PC-9 (cell line): ENCODE results near the gene PDZD7. TPM values are rescaled to one million over a fixed set of nuclear protein-coding genes. Genes with fewer than 3 reads are reported as not detected.

Source experiments
- BruUV-seq: library from RNA; stranded (reverse); fragments of 400-500 nt; replicated peaks from 2 replicates; lab custom pipeline; 2021; lab: Mats Ljungman, UMichigan
- CTCF ChIA-PET: fragments of 300-600 bp; sonication (Branson Sonifier 250); formaldehyde crosslinking; loops from one replicate; lab custom pipeline; 2022; ENCODE audit warnings: antibody characterized with exemption; lab: Charles Lee
- POLR2A ChIA-PET: fragments of 300-600 bp; sonication (Branson Sonifier 250); formaldehyde crosslinking; loops from one replicate; lab custom pipeline; 2022; ENCODE audit warnings: antibody characterized with exemption; ENCODE audit not compliant: unreplicated experiment; lab: Charles Lee
- DNase-seq, 2 experiments: peaks; one replicate each; pipeline versions ENCODE4 v3.0.0 to v3.0.0-alpha.2; 2015 to 2022; ENCODE audit warnings: mixed read lengths in 1 of 2
- H2AFZ ChIP-seq: fragments of 200-600 bp; sonication (generic); 2 replicates; pipeline ENCODE4 v1.8.1; 2017; ENCODE audit warnings: antibody characterized with exemption
- H3F3A ChIP-seq: fragments of 200-600 bp; sonication (generic); 2 replicates; pipeline ENCODE4 v1.8.1; 2017; ENCODE audit warnings: antibody characterized with exemption, mild to moderate bottlenecking, low read depth; ENCODE audit not compliant: insufficient read depth
- H3K27ac ChIP-seq: fragments of 200-600 bp; sonication (generic); 2 replicates; pipeline ENCODE4 v1.6.1; 2016; ENCODE audit warnings: mixed run types
- H3K27me3 ChIP-seq: fragments of 200-600 bp; sonication (generic); 2 replicates; pipeline ENCODE4 v1.6.1; 2016; ENCODE audit warnings: low read depth, mixed run types; ENCODE audit not compliant: insufficient read depth
- H3K36me3 ChIP-seq: fragments of 200-600 bp; sonication (generic); 2 replicates; pipeline ENCODE4 v1.6.1; 2016; ENCODE audit warnings: low read depth, mixed run types
- H3K4me1 ChIP-seq: fragments of 200-600 bp; sonication (generic); replicated peaks from 2 replicates; pipeline ENCODE4 v1.6.1; 2016; ENCODE audit warnings: mixed run types; ENCODE audit not compliant: insufficient read depth
- H3K4me2 ChIP-seq: fragments of 200-600 bp; sonication (generic); 2 replicates; pipeline ENCODE4 v1.6.1; 2017; ENCODE audit warnings: mixed run types
- H3K4me3 ChIP-seq: fragments of 200-600 bp; sonication (generic); 2 replicates; pipeline ENCODE4 v1.6.1; 2016; ENCODE audit warnings: mixed run types
- H3K79me2 ChIP-seq: fragments of 200-600 bp; sonication (generic); 2 replicates; pipeline ENCODE4 v1.6.1; 2017; ENCODE audit warnings: low read depth, mixed run types
- H3K9me2 ChIP-seq: fragments of 200-600 bp; sonication (generic); 2 replicates; pipeline ENCODE4 v1.8.1; 2017; ENCODE audit warnings: mild to moderate bottlenecking; ENCODE audit not compliant: insufficient read depth
- H3K9me3 ChIP-seq: fragments of 200-600 bp; sonication (generic); 2 replicates; pipeline ENCODE4 v1.8.1; 2016; ENCODE audit warnings: low read depth; ENCODE audit not compliant: insufficient read depth
- H4K20me1 ChIP-seq: fragments of 200-600 bp; sonication (generic); 2 replicates; pipeline ENCODE4 v1.8.1; 2017; ENCODE audit not compliant: insufficient read depth
- EZH2 ChIP-seq: fragments of 200-600 bp; sonication (generic); IDR thresholded peaks from 2 replicates; pipeline ENCODE4 v1.8.0; 2017; ENCODE audit warnings: antibody characterized with exemption, low read depth
- intact Hi-C: fragments of 100-400 bp; cut with micrococcal nuclease; formaldehyde crosslinking; loops from one replicate; pipeline ENCODE4 v1.10.0; 2022; ENCODE audit not compliant: unreplicated experiment
- total RNA-seq: library from RNA; stranded (reverse); gene quantifications from 2 replicates; pipeline ENCODE4 v1.2.3, GENCODE V29; 2021
- TF ChIP-seq, protein P1 (sequence below): fragments of 200-600 bp; sonication (generic); conservative IDR thresholded peaks from 2 replicates; pipeline ENCODE4 v1.6.1; 2017; ENCODE audit warnings: mixed run types, antibody characterized with exemption, mild to moderate bottlenecking, moderate library complexity

Gene PDZD7
- total RNA-seq, 1 experiment from 2014 or later, result 2.8 TPM

DNA sequence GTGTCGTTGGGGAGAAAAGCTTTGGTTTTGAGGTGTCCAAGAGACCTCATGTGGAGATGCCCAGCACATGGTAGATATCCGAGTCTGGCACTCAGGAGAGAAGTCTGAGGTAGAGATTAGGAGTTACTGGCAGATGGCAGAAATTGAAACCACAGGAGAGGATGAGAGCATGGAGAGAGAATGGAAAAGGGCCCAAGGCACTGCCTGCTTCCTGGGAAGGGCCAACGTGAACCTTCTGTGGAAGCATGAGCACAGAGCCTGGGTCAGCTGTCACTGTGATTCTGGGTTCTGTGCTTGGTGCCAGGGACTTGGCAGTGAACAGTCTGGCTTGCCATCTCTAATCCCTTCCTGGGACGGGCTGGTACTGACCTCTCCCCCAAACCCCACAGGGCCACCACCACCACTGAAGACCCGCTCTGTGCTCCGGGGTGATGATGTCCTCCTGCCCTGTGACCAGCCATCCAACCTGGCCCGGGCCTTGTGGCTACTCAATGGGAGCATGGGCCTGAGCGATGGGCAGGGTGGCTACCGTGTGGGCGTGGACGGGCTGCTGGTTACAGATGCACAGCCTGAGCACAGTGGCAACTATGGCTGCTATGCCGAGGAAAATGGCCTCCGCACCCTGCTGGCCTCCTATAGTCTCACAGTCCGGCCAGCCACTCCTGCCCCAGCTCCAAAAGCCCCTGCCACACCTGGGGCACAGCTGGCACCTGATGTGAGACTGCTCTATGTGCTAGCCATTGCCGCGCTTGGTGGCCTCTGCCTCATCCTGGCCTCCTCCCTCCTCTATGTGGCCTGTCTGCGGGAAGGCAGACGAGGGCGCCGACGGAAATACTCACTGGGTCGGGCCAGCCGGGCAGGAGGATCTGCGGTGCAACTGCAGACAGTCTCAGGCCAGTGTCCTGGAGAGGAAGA is 47.8 kb downstream of the PDZD7 start:
- Histone ChIP-seq H3K9me3 (no peaks in the 10 kb centered on the region), H2AFZ (no peak overlapping the region), H3K27me3 (no peaks in the 10 kb centered on the region), H3K9me2 (no peaks in the 10 kb centered on the region), H3K4me3 (no peak overlapping the region), H3K4me2 (no peak overlapping the region), H3K4me1 (peaks cover 4% of the 10 kb centered on the region), H3F3A (no peaks in the 10 kb centered on the region), H3K36me3 (no peaks in the 10 kb centered on the region), H4K20me1 (no peaks in the 10 kb centered on the region), H3K27ac (no peak overlapping the region), H3K79me2 (peaks cover 24% of the 10 kb centered on the region)
- DNase-seq, result no peak
- BruUV-seq, result no TSS peak
- ChIA-PET POLR2A (no interaction called here), CTCF (interaction anchor here (0.6 kb wide), 1 partner anchor 109 kb away, joined by 3 read pairs; no protein-coding TSS in a partner anchor)
- intact Hi-C loops, result no loop called here
- TF ChIP-seq, protein P1, sequence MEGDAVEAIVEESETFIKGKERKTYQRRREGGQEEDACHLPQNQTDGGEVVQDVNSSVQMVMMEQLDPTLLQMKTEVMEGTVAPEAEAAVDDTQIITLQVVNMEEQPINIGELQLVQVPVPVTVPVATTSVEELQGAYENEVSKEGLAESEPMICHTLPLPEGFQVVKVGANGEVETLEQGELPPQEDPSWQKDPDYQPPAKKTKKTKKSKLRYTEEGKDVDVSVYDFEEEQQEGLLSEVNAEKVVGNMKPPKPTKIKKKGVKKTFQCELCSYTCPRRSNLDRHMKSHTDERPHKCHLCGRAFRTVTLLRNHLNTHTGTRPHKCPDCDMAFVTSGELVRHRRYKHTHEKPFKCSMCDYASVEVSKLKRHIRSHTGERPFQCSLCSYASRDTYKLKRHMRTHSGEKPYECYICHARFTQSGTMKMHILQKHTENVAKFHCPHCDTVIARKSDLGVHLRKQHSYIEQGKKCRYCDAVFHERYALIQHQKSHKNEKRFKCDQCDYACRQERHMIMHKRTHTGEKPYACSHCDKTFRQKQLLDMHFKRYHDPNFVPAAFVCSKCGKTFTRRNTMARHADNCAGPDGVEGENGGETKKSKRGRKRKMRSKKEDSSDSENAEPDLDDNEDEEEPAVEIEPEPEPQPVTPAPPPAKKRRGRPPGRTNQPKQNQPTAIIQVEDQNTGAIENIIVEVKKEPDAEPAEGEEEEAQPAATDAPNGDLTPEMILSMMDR, result no peak
- no peak for TF ChIP-seq EZH2

DNA sequence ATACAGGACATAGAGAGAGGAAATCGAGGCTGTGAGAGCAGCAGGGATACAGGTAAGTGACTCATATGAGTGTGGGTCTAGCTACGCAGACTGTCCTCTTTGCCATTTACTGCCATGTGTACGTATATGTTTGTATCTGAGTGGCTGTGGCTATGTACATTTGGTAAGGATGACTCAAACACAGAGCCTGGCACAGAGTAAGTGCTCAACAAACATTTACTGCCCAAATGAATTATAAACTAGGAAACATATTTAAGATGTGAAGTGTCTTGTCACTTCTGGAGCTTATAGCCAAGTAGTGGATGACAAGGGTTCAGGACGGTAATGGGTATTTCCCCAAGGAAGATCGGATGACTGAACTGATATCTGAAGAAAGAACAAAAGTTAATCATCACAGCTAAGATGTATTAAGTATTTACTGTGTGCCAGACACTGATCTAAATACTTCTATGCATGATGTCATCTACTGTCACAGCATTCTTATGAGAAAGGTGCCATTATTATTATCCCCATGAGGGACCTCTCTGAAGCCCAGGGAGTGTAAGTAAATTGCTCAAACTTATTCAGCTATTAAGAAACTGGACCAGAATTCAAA is 49.7 kb downstream of the PDZD7 start:
- Histone ChIP-seq H3K4me1 (peaks cover 12% of the 10 kb centered on the region), H3K4me2 (no peak overlapping the region), H3K4me3 (no peak overlapping the region), H3K9me2 (no peaks in the 10 kb centered on the region), H2AFZ (no peak overlapping the region), H3K79me2 (peaks cover 9% of the 10 kb centered on the region), H3F3A (no peaks in the 10 kb centered on the region), H3K27ac (no peak overlapping the region), H4K20me1 (no peaks in the 10 kb centered on the region), H3K9me3 (no peaks in the 10 kb centered on the region), H3K27me3 (no peaks in the 10 kb centered on the region), H3K36me3 (no peaks in the 10 kb centered on the region)
- DNase-seq, result no peak
- ChIA-PET POLR2A (no interaction called here), CTCF (no interaction called here)
- TF ChIP-seq, protein P1, result no peak
- no peak for TF ChIP-seq EZH2
- intact Hi-C loops, result no loop called here
- no TSS peak for BruUV-seq

DNA sequence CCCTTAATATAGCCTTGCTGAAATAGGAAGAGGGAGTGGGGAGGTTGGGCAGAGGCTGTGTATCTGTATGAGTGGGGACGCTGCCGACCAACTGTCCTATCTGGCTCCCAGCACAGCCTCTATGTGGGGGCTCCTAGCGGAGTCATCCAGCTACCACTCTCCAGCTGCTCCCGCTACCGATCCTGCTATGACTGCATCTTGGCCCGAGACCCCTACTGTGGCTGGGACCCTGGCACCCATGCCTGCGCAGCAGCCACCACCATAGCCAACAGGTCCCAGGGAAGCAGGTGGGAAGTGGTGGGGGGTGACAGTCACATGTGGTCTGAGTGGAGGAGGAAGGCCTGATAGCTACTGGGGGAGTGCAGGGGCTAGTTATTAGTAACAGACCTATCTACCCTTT is 50.2 kb downstream of the PDZD7 start:
- Histone ChIP-seq H3K9me3 (no peaks in the 10 kb centered on the region), H2AFZ (no peak overlapping the region), H3K36me3 (no peaks in the 10 kb centered on the region), H3K79me2 (peaks cover 4% of the 10 kb centered on the region), H3K27me3 (no peaks in the 10 kb centered on the region), H3K4me2 (no peak overlapping the region), H3K27ac (no peak overlapping the region), H3K9me2 (no peaks in the 10 kb centered on the region), H4K20me1 (no peaks in the 10 kb centered on the region), H3K4me3 (no peak overlapping the region), H3K4me1 (peaks cover 9% of the 10 kb centered on the region), H3F3A (no peaks in the 10 kb centered on the region)
- ChIA-PET POLR2A (no interaction called here), CTCF (no interaction called here)
- TF ChIP-seq, protein P1, result no peak
- TF ChIP-seq EZH2, result no peak
- DNase-seq, result no peak
- intact Hi-C loops, result no loop called here
- BruUV-seq, result no TSS peak
